ENCODE results near the gene RHCE. TPM values are rescaled to one million over a fixed set of nuclear protein-coding genes. Genes with fewer than 3 reads are reported as not detected.
"Not testable (repeated sequence)": the region's sequence is repeated elsewhere in the genome, so short reads cannot be mapped to it uniquely, and the experiment has no call there.

The RHCE gene
- 0.70 TPM for polyA plus RNA-seq (2013, experiment 1 of 2)
- 0.54 TPM for polyA plus RNA-seq (2013, experiment 2 of 2)

- not testable (repeated sequence) for H3K14ac ChIP-seq (ENCODE audit: low read length); H3K79me1 ChIP-seq (ENCODE audit: low read depth, low read length); H3K4me1 ChIP-seq (ENCODE audit: control insufficient read depth in 2 of 2, insufficient read depth in 1 of 2, low read depth in 1 of 2, low read length in 2 of 2); H3K18ac ChIP-seq (ENCODE audit: low read length); H3K4me2 ChIP-seq (ENCODE audit: insufficient read depth, low read length, poor library complexity, severe bottlenecking); H2BK5ac ChIP-seq (ENCODE audit: low read length); H3K4me3 ChIP-seq (ENCODE audit: low read length in 2 of 2); H3K4ac ChIP-seq (ENCODE audit: low read length); H2AK5ac ChIP-seq (ENCODE audit: low read depth, low read length); H3K23ac ChIP-seq (ENCODE audit: low read depth, low read length, poor library complexity); H2AFZ ChIP-seq (ENCODE audit: low read length); H4K91ac ChIP-seq (ENCODE audit: low read depth, low read length, poor library complexity); H2BK15ac ChIP-seq (ENCODE audit: low read length); H3K27ac ChIP-seq (replicated peaks; ENCODE audit: low read length); H3K36me3 ChIP-seq (replicated peaks in 1 of 2; ENCODE audit: control insufficient read depth in 2 of 2, insufficient read depth in 2 of 2, low read length in 2 of 2); H2BK120ac ChIP-seq (ENCODE audit: low read depth, low read length); H4K8ac ChIP-seq (ENCODE audit: low read depth, low read length); DNase-seq (ENCODE audit: low spot score); H3K9ac ChIP-seq (ENCODE audit: low read depth, low read length, poor library complexity); H3K27me3 ChIP-seq (ENCODE audit: control insufficient read depth in 3 of 3, insufficient read depth in 3 of 3, low read depth in 1 of 3, low read length in 3 of 3); H2BK12ac ChIP-seq (ENCODE audit: low read length); H3K9me3 ChIP-seq (replicated peaks in 1 of 2; ENCODE audit: control insufficient read depth in 2 of 2, insufficient read depth in 1 of 2, low read depth in 1 of 2, low read length in 2 of 2)
- no CpG with 5 or more reads among the region's 9 CpGs for WGBS, 2 donors (ENCODE audit: extremely low coverage in 2 of 2, insufficient read length in 2 of 2, insufficient replicate concordance in 1 of 2)
Measured at GRCh38 chr1:25420715-25421114, at the start of gene RHCE. RHCE (minus strand) TSS chr1:25420825; CDS start chr1:25420786, 39 bp downstream.

- Histone ChIP-seq H3K9ac (ENCODE audit: low read depth, low read length, poor library complexity) (no peak overlapping the region), H3K14ac (ENCODE audit: low read length) (no peak overlapping the region), H3K4ac (ENCODE audit: low read length) (no peak overlapping the region), H3K4me2 (ENCODE audit: insufficient read depth, low read length, poor library complexity, severe bottlenecking) (no peak overlapping the region), H3K9me3 (replicated peaks in 1 of 2; ENCODE audit: control insufficient read depth in 2 of 2, insufficient read depth in 1 of 2, low read depth in 1 of 2, low read length in 2 of 2) (no peaks in the 10 kb centered on the region), H3K27ac (replicated peaks; ENCODE audit: low read length) (no peak overlapping the region), H4K8ac (ENCODE audit: low read depth, low read length) (no peak overlapping the region), H3K79me1 (ENCODE audit: low read depth, low read length) (no peaks in the 10 kb centered on the region), H3K23ac (ENCODE audit: low read depth, low read length, poor library complexity) (no peak overlapping the region), H2BK12ac (ENCODE audit: low read length) (no peak overlapping the region), H2BK120ac (ENCODE audit: low read depth, low read length) (no peak overlapping the region), H2BK5ac (ENCODE audit: low read length) (no peak overlapping the region), H3K4me1 (ENCODE audit: control insufficient read depth in 2 of 2, insufficient read depth in 1 of 2, low read depth in 1 of 2, low read length in 2 of 2) (no peaks in the 10 kb centered on the region), H2BK15ac (ENCODE audit: low read length) (no peak overlapping the region), H2AK5ac (ENCODE audit: low read depth, low read length) (no peak overlapping the region), H4K91ac (ENCODE audit: low read depth, low read length, poor library complexity) (no peak overlapping the region), H2AFZ (ENCODE audit: low read length) (no peak overlapping the region), H3K27me3 (ENCODE audit: control insufficient read depth in 3 of 3, insufficient read depth in 3 of 3, low read depth in 1 of 3, low read length in 3 of 3) (no peaks in the 10 kb centered on the region), H3K18ac (ENCODE audit: low read length) (no peak overlapping the region), H3K36me3 (replicated peaks in 1 of 2; ENCODE audit: control insufficient read depth in 2 of 2, insufficient read depth in 2 of 2, low read length in 2 of 2) (peaks cover 0 to 21% of the 10 kb centered on the region in 2 donors), H3K4me3 (ENCODE audit: low read length in 2 of 2) (no peak overlapping the region)
- WGBS, 2 donors (ENCODE audit: extremely low coverage in 2 of 2, insufficient read length in 2 of 2, insufficient replicate concordance in 1 of 2): no CpG with 5 or more reads among the region's 2 CpGs
- DNase-seq (ENCODE audit: low spot score): no peak
Measured at GRCh38 chr1:25469177-25469576, 48.6 kb upstream of the RHCE start.

GRCh38 chr1:25468033-25468432, 47.4 kb upstream of the RHCE start:
- no peaks in the 10 kb centered on the region for H3K4me1 ChIP-seq (ENCODE audit: control insufficient read depth in 2 of 2, insufficient read depth in 1 of 2, low read depth in 1 of 2, low read length in 2 of 2)
- H3K9me3 ChIP-seq (replicated peaks in 1 of 2; ENCODE audit: control insufficient read depth in 2 of 2, insufficient read depth in 1 of 2, low read depth in 1 of 2, low read length in 2 of 2): no peaks in the 10 kb centered on the region
- H2BK12ac ChIP-seq (ENCODE audit: low read length): no peak overlapping the region
- no peak overlapping the region for H2AK5ac ChIP-seq (ENCODE audit: low read depth, low read length)
- H2BK120ac ChIP-seq (ENCODE audit: low read depth, low read length): no peak overlapping the region
- H3K79me1 ChIP-seq (ENCODE audit: low read depth, low read length): no peaks in the 10 kb centered on the region
- no peak overlapping the region for H3K4ac ChIP-seq (ENCODE audit: low read length)
- no peak overlapping the region for H4K8ac ChIP-seq (ENCODE audit: low read depth, low read length)
- H3K23ac ChIP-seq (ENCODE audit: low read depth, low read length, poor library complexity): no peak overlapping the region
- H3K27me3 ChIP-seq (ENCODE audit: control insufficient read depth in 3 of 3, insufficient read depth in 3 of 3, low read depth in 1 of 3, low read length in 3 of 3): no peaks in the 10 kb centered on the region
- no peak overlapping the region for H2AFZ ChIP-seq (ENCODE audit: low read length)
- H3K4me2 ChIP-seq (ENCODE audit: insufficient read depth, low read length, poor library complexity, severe bottlenecking): no peak overlapping the region
- H3K9ac ChIP-seq (ENCODE audit: low read depth, low read length, poor library complexity): no peak overlapping the region
- no peak overlapping the region for H2BK15ac ChIP-seq (ENCODE audit: low read length)
- H3K4me3 ChIP-seq (ENCODE audit: low read length in 2 of 2): no peak overlapping the region
- H3K36me3 ChIP-seq (replicated peaks in 1 of 2; ENCODE audit: control insufficient read depth in 2 of 2, insufficient read depth in 2 of 2, low read length in 2 of 2): peaks cover 0 to 21% of the 10 kb centered on the region in 2 donors
- DNase-seq (ENCODE audit: low spot score): no peak
- H4K91ac ChIP-seq (ENCODE audit: low read depth, low read length, poor library complexity): no peak overlapping the region
- no peak overlapping the region for H3K27ac ChIP-seq (replicated peaks; ENCODE audit: low read length)
- no peak overlapping the region for H3K14ac ChIP-seq (ENCODE audit: low read length)
- H2BK5ac ChIP-seq (ENCODE audit: low read length): no peak overlapping the region
- no peak overlapping the region for H3K18ac ChIP-seq (ENCODE audit: low read length)

- no peak overlapping the region for H3K9ac ChIP-seq (ENCODE audit: low read depth, low read length, poor library complexity)
- H3K18ac ChIP-seq (ENCODE audit: low read length): no peak overlapping the region
- no peaks in the 10 kb centered on the region for H3K9me3 ChIP-seq (replicated peaks in 1 of 2; ENCODE audit: control insufficient read depth in 2 of 2, insufficient read depth in 1 of 2, low read depth in 1 of 2, low read length in 2 of 2)
- no peaks in the 10 kb centered on the region for H3K79me1 ChIP-seq (ENCODE audit: low read depth, low read length)
- H3K4ac ChIP-seq (ENCODE audit: low read length): no peak overlapping the region
- H3K4me1 ChIP-seq (ENCODE audit: control insufficient read depth in 2 of 2, insufficient read depth in 1 of 2, low read depth in 1 of 2, low read length in 2 of 2): no peaks in the 10 kb centered on the region
- no peak overlapping the region for H3K4me3 ChIP-seq (ENCODE audit: low read length in 2 of 2)
- no peak overlapping the region for H3K14ac ChIP-seq (ENCODE audit: low read length)
- H2AK5ac ChIP-seq (ENCODE audit: low read depth, low read length): no peak overlapping the region
- H3K27ac ChIP-seq (replicated peaks; ENCODE audit: low read length): no peak overlapping the region
- H3K36me3 ChIP-seq (replicated peaks in 1 of 2; ENCODE audit: control insufficient read depth in 2 of 2, insufficient read depth in 2 of 2, low read length in 2 of 2): peaks cover 0 to 21% of the 10 kb centered on the region in 2 donors
- H3K23ac ChIP-seq (ENCODE audit: low read depth, low read length, poor library complexity): no peak overlapping the region
- no peak overlapping the region for H2BK5ac ChIP-seq (ENCODE audit: low read length)
- no peak overlapping the region for H2AFZ ChIP-seq (ENCODE audit: low read length)
- no peak overlapping the region for H2BK12ac ChIP-seq (ENCODE audit: low read length)
- DNase-seq (ENCODE audit: low spot score): no peak
- no peak overlapping the region for H3K4me2 ChIP-seq (ENCODE audit: insufficient read depth, low read length, poor library complexity, severe bottlenecking)
- H2BK15ac ChIP-seq (ENCODE audit: low read length): no peak overlapping the region
- WGBS, 2 donors (ENCODE audit: extremely low coverage in 2 of 2, insufficient read length in 2 of 2, insufficient replicate concordance in 1 of 2): no CpG with 5 or more reads among the region's 1 CpG
- no peaks in the 10 kb centered on the region for H3K27me3 ChIP-seq (ENCODE audit: control insufficient read depth in 3 of 3, insufficient read depth in 3 of 3, low read depth in 1 of 3, low read length in 3 of 3)
- no peak overlapping the region for H2BK120ac ChIP-seq (ENCODE audit: low read depth, low read length)
- H4K8ac ChIP-seq (ENCODE audit: low read depth, low read length): no peak overlapping the region
- H4K91ac ChIP-seq (ENCODE audit: low read depth, low read length, poor library complexity): no peak overlapping the region
Measured at GRCh38 chr1:25467616-25468015, 47.0 kb upstream of the RHCE start.

All from neuronal stem cell (in vitro differentiated cells).